IMR-90 (cell line): ENCODE measurements around the gene STMN3. TPM values are rescaled to one million over a fixed set of nuclear protein-coding genes. Genes with fewer than 3 reads are reported as not detected.

Experiments used
- ATAC-seq: fragments of 200-7000 bp; cut with Tn5 transposase; 2 replicates; pipeline ENCODE4 v1.9.1; 2020; ENCODE audit warnings: low read depth, mild to moderate bottlenecking, moderate library complexity
- BruUV-seq: library from RNA; stranded (reverse); fragments of 400-500 nt; replicated peaks from 2 replicates; lab custom pipeline; 2021; lab: Mats Ljungman, UMichigan
- CTCF ChIA-PET: fragments of 300-600 bp; formaldehyde crosslinking; extraction: SDS; loops from one replicate; lab custom pipeline; 2021; ENCODE audit warnings: antibody characterized with exemption; lab: Yijun Ruan, JAX
- POLR2A ChIA-PET: fragments of 300-600 bp; sonication (Branson Sonifier 250); formaldehyde crosslinking; loops from one replicate; lab custom pipeline; 2022; ENCODE audit warnings: antibody characterized with exemption; ENCODE audit not compliant: unreplicated experiment; lab: Charles Lee
- DNase-seq: peaks from one replicate; pipeline ENCODE4 v3.0.0; 2013
- H2AFZ ChIP-seq: replicated peaks from 2 replicates; pipeline ENCODE3; 2013; ENCODE audit warnings: low read length, mild to moderate bottlenecking; ENCODE audit not compliant: poor library complexity
- H2AK5ac ChIP-seq: 2 replicates; pipeline ENCODE4 v1.6.1; 2013; ENCODE audit warnings: low read depth, low read length, inconsistent platforms
- H2AK9ac ChIP-seq: replicated peaks from 2 replicates; pipeline ENCODE3; 2013; ENCODE audit warnings: mild to moderate bottlenecking, low read depth, low read length, moderate library complexity; ENCODE audit not compliant: poor library complexity
- H2BK120ac ChIP-seq: 2 replicates; pipeline ENCODE4 v1.6.1; 2013; ENCODE audit warnings: low read depth, low read length, inconsistent platforms
- H2BK15ac ChIP-seq: 3 replicates; pipeline ENCODE4 v1.6.1; 2013; ENCODE audit warnings: low read depth, low read length, inconsistent platforms
- H2BK20ac ChIP-seq: 2 replicates; pipeline ENCODE4 v1.6.1; 2013; ENCODE audit warnings: low read depth, mild to moderate bottlenecking, inconsistent platforms, low read length, moderate library complexity
- H2BK5ac ChIP-seq: 2 replicates; pipeline ENCODE4 v1.6.1; 2013; ENCODE audit warnings: mild to moderate bottlenecking, low read depth, low read length, inconsistent platforms; ENCODE audit not compliant: poor library complexity, severe bottlenecking
- H3K14ac ChIP-seq: replicated peaks from 2 replicates; pipeline ENCODE4 v1.6.1; 2013; ENCODE audit warnings: low read depth, low read length, inconsistent platforms
- H3K18ac ChIP-seq: 2 replicates; pipeline ENCODE4 v1.6.1; 2013; ENCODE audit warnings: low read depth, low read length, control low read depth
- H3K23ac ChIP-seq: 2 replicates; pipeline ENCODE4 v1.6.1; 2013; ENCODE audit warnings: low read depth, low read length, inconsistent platforms
- H3K27ac ChIP-seq: 2 replicates; pipeline ENCODE4 v1.5.1; 2013; ENCODE audit warnings: mild to moderate bottlenecking, control low read depth, low read length; ENCODE audit not compliant: insufficient read depth
- H3K27me3 ChIP-seq: 2 replicates; pipeline ENCODE4 v1.6.1; 2013; ENCODE audit warnings: low read length; ENCODE audit not compliant: control insufficient read depth, insufficient read depth
- H3K36me3 ChIP-seq: 2 replicates; pipeline ENCODE4 v1.6.1; 2013; ENCODE audit warnings: low read length, mixed read lengths; ENCODE audit not compliant: control insufficient read depth, insufficient read depth
- H3K4ac ChIP-seq: 2 replicates; pipeline ENCODE4 v1.6.1; 2013; ENCODE audit warnings: low read depth, low read length, inconsistent platforms
- H3K4me1 ChIP-seq: 2 replicates; pipeline ENCODE4 v1.6.1; 2013; ENCODE audit warnings: low read length, mixed read lengths; ENCODE audit not compliant: control insufficient read depth, insufficient read depth
- H3K4me2 ChIP-seq: 2 replicates; pipeline ENCODE4 v1.6.1; 2013; ENCODE audit warnings: low read depth, mild to moderate bottlenecking, control low read depth, low read length, moderate library complexity
- H3K4me3 ChIP-seq: 2 replicates; pipeline ENCODE4 v1.5.1; 2013; ENCODE audit warnings: low read depth, mild to moderate bottlenecking, control low read depth, low read length, moderate library complexity; ENCODE audit not compliant: insufficient read depth
- H3K56ac ChIP-seq: 2 replicates; pipeline ENCODE4 v1.6.1; 2013; ENCODE audit warnings: low read length, inconsistent platforms; ENCODE audit not compliant: insufficient read depth; ENCODE audit errors: extremely low read depth
- H3K79me1 ChIP-seq, 2 experiments: 2 replicates each; pipeline ENCODE4 v1.6.1; 2013; ENCODE audit warnings: low read length in 2 of 2, inconsistent platforms in 1 of 2, low read depth in 1 of 2
- H3K9ac ChIP-seq: 2 replicates; pipeline ENCODE4 v1.6.1; 2013; ENCODE audit warnings: low read depth, low read length, control low read depth
- H3K9me1 ChIP-seq: 2 replicates; pipeline ENCODE4 v1.6.1; 2013; ENCODE audit warnings: low read length, inconsistent platforms; ENCODE audit not compliant: insufficient read depth
- H3K9me3 ChIP-seq: 2 replicates; pipeline ENCODE4 v1.6.1; 2013; ENCODE audit warnings: low read length; ENCODE audit not compliant: control insufficient read depth, insufficient read depth
- H4K20me1 ChIP-seq: 2 replicates; pipeline ENCODE4 v1.6.1; 2013; ENCODE audit warnings: low read length, inconsistent platforms; ENCODE audit not compliant: insufficient read depth
- H4K5ac ChIP-seq: 2 replicates; pipeline ENCODE4 v1.6.1; 2013; ENCODE audit warnings: mild to moderate bottlenecking, low read depth, low read length, control low read depth
- H4K8ac ChIP-seq, 2 experiments: 2 replicates each; pipeline ENCODE4 v1.6.1; 2013; ENCODE audit warnings: low read depth in 2 of 2, low read length in 2 of 2, control low read depth in 1 of 2, inconsistent platforms in 1 of 2
- H4K91ac ChIP-seq: 2 replicates; pipeline ENCODE4 v1.6.1; 2013; ENCODE audit warnings: low read depth, low read length, inconsistent platforms; ENCODE audit not compliant: insufficient read depth
- CTCF ChIP-seq: conservative IDR thresholded peaks from 2 replicates; pipeline ENCODE4 v1.5.1; 2012; ENCODE audit warnings: mild to moderate bottlenecking, low read depth, low read length, improper control_type of control experiment
- FOS ChIP-seq: fragments of 150-350 bp; IDR thresholded peaks from 2 replicates; pipeline ENCODE4 v1.6.1; 2016; ENCODE audit warnings: low read depth, low read length
- MXI1 ChIP-seq: IDR thresholded peaks from 2 replicates; pipeline ENCODE4 v1.6.1; 2012; ENCODE audit warnings: low read depth, mild to moderate bottlenecking, low read length, moderate library complexity, borderline replicate concordance
- RAD21 ChIP-seq: IDR thresholded peaks from 2 replicates; pipeline ENCODE4 v1.6.1; 2012; ENCODE audit warnings: low read length, improper control_type of control experiment
- WGBS, 2 experiments: methylation state at CpG; one replicate each; pipeline versions ENCODE4 v1.1.5 to v1.1.7; 2013; ENCODE audit warnings: missing lambda C conversion rate in 2 of 2; ENCODE audit not compliant: insufficient read length in 1 of 2; ENCODE audit errors: extremely low coverage in 2 of 2; 5-methylcytosine and 5-hydroxymethylcytosine counted together
- dilution Hi-C: fragments of 300-500 bp; cut with HindIII; formaldehyde crosslinking; loops from one replicate; pipeline ENCODE4 v1.14.3; 2018; ENCODE audit warnings: low sequenced_read_pairs; ENCODE audit not compliant: unreplicated experiment
- in situ Hi-C: fragments of 300-500 bp; cut with MboI; formaldehyde crosslinking; loops from 3 replicates; pipeline ENCODE4 v1.14.3; 2019; ENCODE audit warnings: low sequenced_read_pairs, inconsistent platforms, mixed read lengths
- intact Hi-C: fragments of 100-400 bp; cut with micrococcal nuclease; formaldehyde crosslinking; loops from 2 replicates; pipeline ENCODE4 v1.10.0; 2022
- polyA plus RNA-seq, 3 experiments: library from polyadenylated mRNA; depleted of rRNA; stranded (reverse); fragments of >200 nt; gene quantifications; 2 replicates each; pipeline ENCODE4 v1.2.3, GENCODE V29; 2012; ENCODE audit warnings: low replicate concordance in 1 of 3
- total RNA-seq: library from RNA; depleted of rRNA; stranded (reverse); fragments of >200 nt; gene quantifications from 2 replicates; pipeline ENCODE4 v1.2.3, GENCODE V29; 2012
- TF ChIP-seq, protein P1 (sequence below): fragments of 150-350 bp; IDR thresholded peaks from 2 replicates; pipeline ENCODE4 v1.6.1; 2016; ENCODE audit warnings: low read depth, mild to moderate bottlenecking, low read length, moderate library complexity, borderline replicate concordance

The STMN3 gene
- total and polyA plus RNA-seq, 2 of the 4 experiments (the other 2 are of a cell fraction) = 20.3 to 62.3 TPM

- peaks cover 10% of the 10 kb centered on the region for H4K20me1 ChIP-seq
- intact Hi-C loops (no loop called here), in situ Hi-C loops (no loop called here), dilution Hi-C loops (no loop called here)
- H3K9me1 ChIP-seq = no peaks in the 10 kb centered on the region
- no peak overlapping the region for H3K56ac ChIP-seq
- ChIA-PET POLR2A (no interaction called here), CTCF (no interaction called here)
- no peak overlapping the region for H3K9ac ChIP-seq
- DNase-seq (no peak), ATAC-seq (no peak)
- TF ChIP-seq FOS (no peak), MXI1 (no peak), CTCF (no peak), RAD21 (no peak)
- TF ChIP-seq, protein P1, sequence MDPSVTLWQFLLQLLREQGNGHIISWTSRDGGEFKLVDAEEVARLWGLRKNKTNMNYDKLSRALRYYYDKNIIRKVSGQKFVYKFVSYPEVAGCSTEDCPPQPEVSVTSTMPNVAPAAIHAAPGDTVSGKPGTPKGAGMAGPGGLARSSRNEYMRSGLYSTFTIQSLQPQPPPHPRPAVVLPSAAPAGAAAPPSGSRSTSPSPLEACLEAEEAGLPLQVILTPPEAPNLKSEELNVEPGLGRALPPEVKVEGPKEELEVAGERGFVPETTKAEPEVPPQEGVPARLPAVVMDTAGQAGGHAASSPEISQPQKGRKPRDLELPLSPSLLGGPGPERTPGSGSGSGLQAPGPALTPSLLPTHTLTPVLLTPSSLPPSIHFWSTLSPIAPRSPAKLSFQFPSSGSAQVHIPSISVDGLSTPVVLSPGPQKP = no peak
- no peaks in the 10 kb centered on the region for H3K27me3 ChIP-seq
- peaks cover 12 to 50% of the 10 kb centered on the region in 2 experiments; a peak in 3 of 4 replicates for H3K79me1 ChIP-seq
- H3K27ac ChIP-seq = no peak overlapping the region
- H2BK20ac ChIP-seq = no peak overlapping the region
- H2BK5ac ChIP-seq = no peak overlapping the region
- H2AK9ac ChIP-seq = no peak overlapping the region
- H3K4me2 ChIP-seq = no peak overlapping the region
- no peak overlapping the region for H4K5ac ChIP-seq
- H2AFZ ChIP-seq = no peak overlapping the region
- H2BK120ac ChIP-seq = no peak overlapping the region
- H4K91ac ChIP-seq = no peak overlapping the region
- 87% methylated on average over 10 of the region's 17 CpGs; no CpG with 5 or more reads in 1 of the 2 experiments for WGBS, 2 experiments
- no peak overlapping the region for H3K18ac ChIP-seq
- no peak overlapping the region for H4K8ac ChIP-seq
- no peaks in the 10 kb centered on the region for H3K4me1 ChIP-seq
- no peak overlapping the region for H3K4me3 ChIP-seq
- no TSS peak for BruUV-seq
- H3K23ac ChIP-seq = no peak overlapping the region
- no peak overlapping the region for H2AK5ac ChIP-seq
- H3K9me3 ChIP-seq = no peaks in the 10 kb centered on the region
- H3K4ac ChIP-seq = no peak overlapping the region
- H2BK15ac ChIP-seq = no peak overlapping the region
- peaks cover 12% of the 10 kb centered on the region for H3K36me3 ChIP-seq
- H3K14ac ChIP-seq = no peak overlapping the region
Measured at GRCh38 chr20:63610581-63611435, 42.4 kb downstream of the STMN3 start.
